ENCODE data around the gene TBC1D3B. TPM values are rescaled to one million over a fixed set of nuclear protein-coding genes. Genes with fewer than 3 reads are reported as not detected.

Gene TBC1D3B
- total and polyA plus RNA-seq, 2 of the 13 experiments (the other 11 are each of a cell fraction or from before 2014, with no cell fraction given), result 1.1 to 1.8 TPM

- Histone ChIP-seq H3K79me2 (ENCODE audit: insufficient read depth, low read length) (no peaks in the 10 kb centered on the region), H3K4me3 (replicated peaks in 1 of 3; ENCODE audit: insufficient read depth in 1 of 3, low read depth in 2 of 3, low read length in 3 of 3) (no peak overlapping the region), H3K27ac (ENCODE audit: extremely low read length, insufficient read depth, low read length) (no peak overlapping the region), H3K27me3 (ENCODE audit: control insufficient read depth in 1 of 2, insufficient read depth in 2 of 2, low read length in 2 of 2) (no peaks in the 10 kb centered on the region), H3K4me2 (ENCODE audit: low read depth, low read length) (no peak overlapping the region), H3K36me3 (replicated peaks in 1 of 2; ENCODE audit: control insufficient read depth in 1 of 2, insufficient read depth in 2 of 2, low read length in 2 of 2) (no peaks in the 10 kb centered on the region), H3K9me3 (ENCODE audit: low read length) (no peaks in the 10 kb centered on the region), H3K9ac (ENCODE audit: insufficient read depth, low read depth, low read length) (no peak overlapping the region), H4K20me1 (ENCODE audit: insufficient read depth, low read length) (no peaks in the 10 kb centered on the region), H2AFZ (ENCODE audit: low read length) (no peak overlapping the region), H3K4me1 (ENCODE audit: insufficient read depth, low read length) (0 out of 2 replicates have a peak, but pooled peaks cover 8% of the 10 kb centered on the region)
- TF ChIP-seq ZNF552 (CRISPR knock-in tag; IDR thresholded peaks at IDR 0.05; ENCODE audit: borderline replicate concordance), result no peak
- TF ChIP-seq ZNF639 (CRISPR knock-in tag; conservative IDR thresholded peaks at IDR 0.05), result no peak
- TF ChIP-seq ZNF7 (CRISPR knock-in tag; IDR thresholded peaks at IDR 0.05), result no peak
- no TSS peak for BruUV-seq (replicated peaks)
- ATAC-seq (no peak), DNase-seq (ENCODE audit: low spot score) (no peak), FAIRE-seq (no peak)
- ChIA-PET CTCF (ENCODE audit: low intra/inter-chr PET ratio, low total read pairs) (no interaction called here), POLR2A (no interaction called here)
- in situ Hi-C loops (cut with HindIII; ENCODE audit: extremely low pct_ligation_motif_present, low pct_unique_long_range_greater_than_20kb) (no loop called here), intact Hi-C loops (cut with micrococcal nuclease; ENCODE audit: unreplicated experiment) (no loop called here)
Measured at GRCh38 chr17:36142235-36142634, 34.2 kb downstream of the TBC1D3B start.

- intact Hi-C loops (cut with micrococcal nuclease; ENCODE audit: unreplicated experiment), result no loop called here
- no peaks in the 10 kb centered on the region for H4K20me1 ChIP-seq (ENCODE audit: insufficient read depth, low read length)
- no peak overlapping the region for H2AFZ ChIP-seq (ENCODE audit: low read length)
- H3K27me3 ChIP-seq (ENCODE audit: control insufficient read depth in 1 of 2, insufficient read depth in 2 of 2, low read length in 2 of 2), result no peaks in the 10 kb centered on the region
- H3K9me3 ChIP-seq (ENCODE audit: low read length), result no peaks in the 10 kb centered on the region
- DNase-seq (ENCODE audit: low spot score) (no peak), FAIRE-seq (no peak), ATAC-seq (no peak)
- peaks cover 20% of the 10 kb centered on the region for H3K4me1 ChIP-seq (ENCODE audit: insufficient read depth, low read length)
- H3K4me2 ChIP-seq (ENCODE audit: low read depth, low read length), result no peak overlapping the region
- in situ Hi-C loops (cut with HindIII; ENCODE audit: extremely low pct_ligation_motif_present, low pct_unique_long_range_greater_than_20kb), result no loop called here
- H3K9ac ChIP-seq (ENCODE audit: insufficient read depth, low read depth, low read length), result no peak overlapping the region
- TF ChIP-seq SATB2 (CRISPR knock-in tag; IDR thresholded peaks at IDR 0.05), result no peak
- no peak for TF ChIP-seq NFRKB (IDR thresholded peaks at IDR 0.05)
- TF ChIP-seq YEATS2 (CRISPR knock-in tag; IDR thresholded peaks at IDR 0.05; ENCODE audit: borderline replicate concordance), result no peak
- TF ChIP-seq ATRX (CRISPR knock-in tag; IDR thresholded peaks at IDR 0.05; ENCODE audit: borderline replicate concordance), result no peak
- no peak for TF ChIP-seq RAD51 (IDR thresholded peaks at IDR 0.05; ENCODE audit: borderline replicate concordance)
- TF ChIP-seq ARID2 (CRISPR knock-in tag; IDR thresholded peaks at IDR 0.05; ENCODE audit: borderline replicate concordance), result no peak
- TF ChIP-seq GMEB2 (CRISPR knock-in tag; IDR thresholded peaks at IDR 0.05; ENCODE audit: low read depth), result no peak
- TF ChIP-seq ZNF749 (CRISPR knock-in tag; IDR thresholded peaks at IDR 0.05; ENCODE audit: borderline replicate concordance), result no peak
- TF ChIP-seq ZNF567 (CRISPR knock-in tag; IDR thresholded peaks at IDR 0.05; ENCODE audit: borderline replicate concordance), result no peak
- TF ChIP-seq DMTF1 (CRISPR knock-in tag; IDR thresholded peaks at IDR 0.05), result no peak
- no peak for TF ChIP-seq IKZF1 (IDR thresholded peaks at IDR 0.05)
- TF ChIP-seq SKI (IDR thresholded peaks at IDR 0.05; ENCODE audit: partially characterized antibody), result no peak
- ChIA-PET CTCF (ENCODE audit: low intra/inter-chr PET ratio, low total read pairs) (no interaction called here), POLR2A (no interaction called here)
- WGBS (ENCODE audit: low lambda C conversion rate), result 0% methylated on average over 1 of the region's 1 CpG
- H3K4me3 ChIP-seq (replicated peaks in 1 of 3; ENCODE audit: insufficient read depth in 1 of 3, low read depth in 2 of 3, low read length in 3 of 3), result no peak overlapping the region
- H3K36me3 ChIP-seq (replicated peaks in 1 of 2; ENCODE audit: control insufficient read depth in 1 of 2, insufficient read depth in 2 of 2, low read length in 2 of 2), result no peaks in the 10 kb centered on the region
- BruUV-seq (replicated peaks), result no TSS peak
- no peaks in the 10 kb centered on the region for H3K79me2 ChIP-seq (ENCODE audit: insufficient read depth, low read length)
- no peak overlapping the region for H3K27ac ChIP-seq (ENCODE audit: extremely low read length, insufficient read depth, low read length)
Measured at GRCh38 chr17:36136439-36136838, 40.0 kb downstream of the TBC1D3B start.
